Right lobe of liver (tissue), 4 donors: ENCODE measurements around the gene ADIRF.

Source experiments
- POLR2A ChIP-seq: fragments of 450-650 bp; IDR thresholded peaks from one replicate; pipeline ENCODE4 v1.6.1; 2017; ENCODE audit warnings: antibody characterized with exemption, mild to moderate bottlenecking
- TF ChIP-seq, protein P1 (sequence below), 4 donors: fragments of 200-600 bp in 3 of 4; fragments of 450-650 bp in 1 of 4; IDR thresholded peaks; one replicate each; pipeline versions ENCODE4 v1.5.1 to v1.8.0; 2016 to 2022; ENCODE audit warnings: antibody characterized with exemption in 4 of 4, mild to moderate bottlenecking in 2 of 4
- donor health status: DM: no; HTN: no; CAD: no.
- donor health status: DM: no; HTN: no; CAD: no.
- donor health status: DM: no; HTN: yes; CAD: no.

DNA sequence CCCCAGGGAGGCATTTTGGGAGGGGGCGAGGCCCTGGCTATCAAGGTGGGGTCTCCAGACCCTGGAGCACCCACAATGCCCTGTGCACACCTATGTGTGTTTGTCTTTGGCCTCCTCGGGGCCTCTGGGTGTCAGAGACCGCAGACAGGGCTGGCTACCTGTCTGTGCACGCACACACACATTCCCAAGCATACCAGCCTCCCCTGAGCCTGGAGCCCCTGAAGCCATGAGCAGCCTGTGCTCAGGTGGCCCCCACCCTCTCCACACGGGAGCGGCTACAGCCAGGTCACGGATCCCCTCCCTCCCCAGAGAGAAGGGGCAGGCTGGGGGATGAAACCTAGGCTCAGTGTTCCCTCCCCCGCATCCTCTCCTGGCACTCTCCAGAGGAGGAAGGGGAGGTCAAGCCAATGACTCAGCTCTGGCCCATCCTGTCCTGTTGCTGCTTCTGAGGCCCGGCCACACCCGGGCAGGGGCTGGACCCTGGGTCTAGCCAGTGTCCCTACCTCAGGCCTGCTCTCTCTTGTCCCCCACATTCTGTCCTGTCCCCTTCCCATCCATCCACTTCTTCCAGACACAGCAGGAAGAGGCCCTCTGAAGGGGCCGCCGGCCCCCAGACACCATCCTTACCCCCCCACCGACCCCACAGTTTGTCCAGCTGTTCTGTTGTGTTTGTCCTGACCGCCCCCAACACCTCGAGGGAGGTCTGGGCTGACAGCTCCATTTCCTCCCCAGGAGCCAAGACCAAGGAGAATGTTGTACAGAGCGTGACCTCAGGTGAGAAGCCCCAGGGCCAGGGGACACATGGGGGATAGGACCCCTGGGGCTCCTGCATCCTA lies 9.2 kb upstream of the ADIRF start:
- TF ChIP-seq, protein P1, sequence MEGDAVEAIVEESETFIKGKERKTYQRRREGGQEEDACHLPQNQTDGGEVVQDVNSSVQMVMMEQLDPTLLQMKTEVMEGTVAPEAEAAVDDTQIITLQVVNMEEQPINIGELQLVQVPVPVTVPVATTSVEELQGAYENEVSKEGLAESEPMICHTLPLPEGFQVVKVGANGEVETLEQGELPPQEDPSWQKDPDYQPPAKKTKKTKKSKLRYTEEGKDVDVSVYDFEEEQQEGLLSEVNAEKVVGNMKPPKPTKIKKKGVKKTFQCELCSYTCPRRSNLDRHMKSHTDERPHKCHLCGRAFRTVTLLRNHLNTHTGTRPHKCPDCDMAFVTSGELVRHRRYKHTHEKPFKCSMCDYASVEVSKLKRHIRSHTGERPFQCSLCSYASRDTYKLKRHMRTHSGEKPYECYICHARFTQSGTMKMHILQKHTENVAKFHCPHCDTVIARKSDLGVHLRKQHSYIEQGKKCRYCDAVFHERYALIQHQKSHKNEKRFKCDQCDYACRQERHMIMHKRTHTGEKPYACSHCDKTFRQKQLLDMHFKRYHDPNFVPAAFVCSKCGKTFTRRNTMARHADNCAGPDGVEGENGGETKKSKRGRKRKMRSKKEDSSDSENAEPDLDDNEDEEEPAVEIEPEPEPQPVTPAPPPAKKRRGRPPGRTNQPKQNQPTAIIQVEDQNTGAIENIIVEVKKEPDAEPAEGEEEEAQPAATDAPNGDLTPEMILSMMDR (IDR thresholded peaks at IDR 0.05): no peak
- TF ChIP-seq POLR2A: no peak
